ENCODE data around the gene SVOP. TPM values are rescaled to one million over a fixed set of nuclear protein-coding genes. Genes with fewer than 3 reads are reported as not detected.

The SVOP gene
- total and polyA plus RNA-seq, 3 donors from 2014 or later, result 0.31 to 0.37 (median 0.31) TPM

- Histone ChIP-seq H3K27ac (no peak overlapping the region), H3K4me3 (no peak overlapping the region), H3K27me3 (no peaks in the 10 kb centered on the region), H3K9me3 (no peaks in the 10 kb centered on the region), H3K4me1 (no peaks in the 10 kb centered on the region), H3K36me3 (ENCODE audit: low read depth, missing control alignments) (no peaks in the 10 kb centered on the region)
- 63 to 69% methylated on average over 5 of the region's 5 CpGs for WGBS, 2 donors
- DNase-seq, result no peak
- TF ChIP-seq POLR2A (IDR thresholded peaks at IDR 0.05) (no peak), CTCF (IDR thresholded peaks at IDR 0.05) (no peak)
- intact Hi-C loops (cut with DNase I; ENCODE audit: low total_unique reads), result no loop called here
These were observed 125.6 kb downstream of the SVOP start for GRCh38 chr12:108895220-108895802.

- Histone ChIP-seq H3K27me3 (no peaks in the 10 kb centered on the region), H3K36me3 (ENCODE audit: low read depth, missing control alignments) (no peaks in the 10 kb centered on the region), H3K4me1 (no peaks in the 10 kb centered on the region), H3K27ac (no peak overlapping the region), H3K9me3 (no peaks in the 10 kb centered on the region), H3K4me3 (no peak overlapping the region)
- TF ChIP-seq CTCF (IDR thresholded peaks at IDR 0.05) (no peak), POLR2A (IDR thresholded peaks at IDR 0.05) (no peak)
- no peak for DNase-seq
- WGBS, 2 donors, result 71 to 77% methylated on average over 2 of the region's 2 CpGs
- intact Hi-C loops (cut with DNase I; ENCODE audit: low total_unique reads), result no loop called here
These were observed 130.7 kb downstream of the SVOP start for GRCh38 chr12:108890208-108890607.

DNA sequence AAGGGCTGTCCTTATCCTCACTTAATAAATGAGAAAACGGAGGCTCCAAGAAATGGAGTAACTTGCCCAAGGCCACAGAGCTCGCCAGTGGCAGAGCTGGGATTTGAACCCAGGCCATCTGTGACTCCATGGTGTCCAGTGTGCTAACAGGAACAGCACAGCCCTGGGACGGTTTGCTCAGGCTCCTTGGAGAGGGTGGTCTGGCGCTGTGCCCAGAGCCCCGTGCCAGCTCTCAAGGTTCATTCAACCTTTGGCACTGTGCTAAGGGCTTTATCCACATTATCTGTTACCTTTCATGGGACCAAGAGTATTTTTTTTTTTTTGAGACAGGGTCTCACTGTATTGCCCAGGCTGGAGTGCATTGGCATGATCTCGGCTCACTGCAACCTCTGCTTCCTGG lies 132.8 kb downstream of the SVOP start:
- Histone ChIP-seq H3K36me3 (ENCODE audit: low read depth, missing control alignments) (no peaks in the 10 kb centered on the region), H3K4me3 (no peak overlapping the region), H3K4me1 (no peaks in the 10 kb centered on the region), H3K27me3 (no peaks in the 10 kb centered on the region), H3K9me3 (no peaks in the 10 kb centered on the region), H3K27ac (no peak overlapping the region)
- TF ChIP-seq CTCF (IDR thresholded peaks at IDR 0.05) (no peak), POLR2A (IDR thresholded peaks at IDR 0.05) (no peak)
- 65% methylated on average over 6 of the region's 6 CpGs for WGBS, 2 donors
- intact Hi-C loops (cut with DNase I; ENCODE audit: low total_unique reads), result no loop called here
- DNase-seq, result no peak

DNA sequence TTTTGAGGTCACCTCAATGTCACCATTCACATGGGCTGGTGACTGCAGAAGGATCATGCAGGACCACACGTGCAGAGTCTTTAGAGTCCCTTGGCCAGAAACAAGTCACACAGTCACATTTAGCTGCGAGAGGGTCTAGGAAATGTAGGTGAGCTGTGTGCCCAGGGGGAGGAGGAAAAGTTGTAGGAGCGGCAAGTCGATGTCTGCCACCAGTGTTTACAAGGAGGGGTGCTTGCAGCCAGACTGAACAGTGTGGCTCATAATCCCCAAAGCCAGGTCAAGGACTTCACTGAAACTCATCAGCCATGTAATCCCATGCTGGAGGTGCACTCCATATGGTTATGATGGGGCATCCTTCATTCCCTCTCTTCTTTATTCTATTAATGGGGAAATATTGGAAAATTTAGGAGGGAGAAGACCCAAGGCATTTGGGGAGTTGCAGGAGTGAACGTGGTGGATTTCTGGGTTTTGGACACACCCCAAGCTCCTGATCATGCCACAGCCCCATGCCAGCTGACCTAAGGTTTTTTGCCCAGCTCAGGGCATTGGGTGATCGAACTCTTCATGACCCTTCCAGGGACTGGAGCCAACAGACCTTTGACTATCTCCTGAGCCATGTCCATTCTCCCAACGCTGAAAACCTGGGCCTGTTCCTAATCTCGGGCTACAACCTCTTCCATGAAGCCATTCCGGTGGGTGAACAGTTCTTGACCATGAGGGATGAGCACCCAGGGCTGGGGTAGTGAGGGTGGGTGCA lies 133.8 kb downstream of the SVOP start:
- Histone ChIP-seq H3K4me3 (no peak overlapping the region), H3K27ac (no peak overlapping the region), H3K27me3 (no peaks in the 10 kb centered on the region), H3K4me1 (no peaks in the 10 kb centered on the region), H3K36me3 (ENCODE audit: low read depth, missing control alignments) (no peaks in the 10 kb centered on the region), H3K9me3 (no peaks in the 10 kb centered on the region)
- TF ChIP-seq POLR2A (IDR thresholded peaks at IDR 0.05), result no peak
- TF ChIP-seq CTCF (IDR thresholded peaks at IDR 0.05), result no peak
- 85 to 90% methylated on average over 9 of the region's 9 CpGs for WGBS, 2 donors
- DNase-seq, result no peak
- intact Hi-C loops (cut with DNase I; ENCODE audit: low total_unique reads), result no loop called here

All from testis (tissue), 3 donors.